NCI-H345 (cell line): ENCODE measurements around the gene NME8.

Experiments used
- DNase-seq: peaks from one replicate; lab custom pipeline; 2025; lab: John Stamatoyannopoulos, UW

The NME8 gene

GRCh38 chr7:37933018-37933566 lies 84.7 kb downstream of the NME8 start:
- no peak for DNase-seq

- DNase-seq, result no peak
These were observed 94.7 kb downstream of the NME8 start for GRCh38 chr7:37942934-37943610.

- no peak for DNase-seq
These were observed 95.7 kb downstream of the NME8 start for GRCh38 chr7:37943905-37944736.

- no peak for DNase-seq
These were observed 96.3 kb downstream of the NME8 start for GRCh38 chr7:37944737-37945054.

GRCh38 chr7:37945336-37945735 lies 96.9 kb downstream of the NME8 start:
- no peak for DNase-seq

GRCh38 chr7:37947138-37947940 lies 98.9 kb downstream of the NME8 start:
- DNase-seq, result no peak

GRCh38 chr7:37947941-37948210 lies 99.5 kb downstream of the NME8 start:
- DNase-seq, result no peak
